Posterior cingulate gyrus (tissue), 11 donors: ENCODE data around the gene NFASC.

ENCODE experiments used
- DNase-seq, 10 donors: peaks; one replicate each; pipeline versions ENCODE4 v3.0.0 to v3.0.0-alpha.2; 2020 to 2021; ENCODE audit warnings: mixed read lengths in 3 of 10
- intact Hi-C: fragments of 100-400 bp; cut with DNase I; formaldehyde crosslinking; loops from one replicate; pipeline ENCODE4 v1.15.1; 2023

Gene NFASC

DNA sequence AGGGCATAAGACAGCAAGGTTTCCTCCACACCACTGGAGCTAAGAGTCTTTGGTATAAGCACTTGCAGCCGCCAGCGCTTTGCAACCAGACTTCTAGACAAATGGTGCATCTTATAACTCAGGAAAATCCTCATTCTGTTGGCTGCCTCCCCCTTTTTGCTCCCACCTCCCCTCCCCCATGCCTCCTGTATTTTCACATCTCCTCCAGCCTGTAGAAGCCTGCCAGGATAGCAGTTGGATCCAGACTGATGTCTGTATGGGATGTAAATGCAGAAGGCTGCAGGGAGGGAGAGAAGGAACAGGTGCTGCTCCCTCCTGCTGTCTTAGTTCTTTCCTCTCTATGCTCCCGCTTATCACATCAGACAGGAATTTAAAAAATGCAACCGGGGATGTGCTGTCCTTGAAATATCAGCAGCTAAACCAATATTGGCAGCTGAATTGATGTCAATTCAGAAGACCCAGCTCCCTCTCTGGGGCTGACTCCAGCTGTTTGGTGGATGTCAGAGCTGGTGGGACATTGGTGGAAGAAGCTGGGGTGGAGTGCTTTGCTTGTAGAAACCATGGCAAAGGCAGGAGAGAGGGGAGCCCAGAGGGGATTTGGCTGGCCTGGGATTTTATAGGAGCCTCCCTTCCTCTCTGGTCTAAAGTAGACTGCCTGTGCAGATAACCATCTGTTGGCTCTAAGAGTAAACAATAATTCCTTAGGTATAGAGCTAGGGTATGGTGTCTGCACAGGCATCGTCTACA, 53.5 kb downstream of the NFASC start:
- DNase-seq = peak in 8 of 10 donors; percentile 30 to 88 (median 54)
- intact Hi-C loops = no loop called here

DNA sequence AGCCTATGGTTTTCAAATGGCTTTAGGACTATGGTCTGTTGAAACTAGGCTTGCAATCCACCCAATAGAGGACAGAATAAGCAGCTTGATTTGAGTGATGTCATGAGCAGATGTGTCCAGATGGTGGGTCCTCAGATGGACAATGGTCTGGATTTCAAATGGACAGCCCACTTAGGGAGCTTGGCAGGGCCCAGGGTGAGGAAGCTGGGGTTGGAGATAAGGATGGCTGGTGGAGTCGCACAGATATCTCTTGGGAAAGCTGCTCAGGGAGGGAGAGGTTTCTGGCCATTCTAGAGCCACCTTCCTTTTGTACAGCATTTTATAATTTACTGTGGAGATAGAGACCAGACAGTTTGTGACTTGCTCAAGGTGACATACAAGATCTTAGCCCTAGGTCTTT, 55.0 kb downstream of the NFASC start:
- no peak for DNase-seq
- intact Hi-C loops = no loop called here

DNA sequence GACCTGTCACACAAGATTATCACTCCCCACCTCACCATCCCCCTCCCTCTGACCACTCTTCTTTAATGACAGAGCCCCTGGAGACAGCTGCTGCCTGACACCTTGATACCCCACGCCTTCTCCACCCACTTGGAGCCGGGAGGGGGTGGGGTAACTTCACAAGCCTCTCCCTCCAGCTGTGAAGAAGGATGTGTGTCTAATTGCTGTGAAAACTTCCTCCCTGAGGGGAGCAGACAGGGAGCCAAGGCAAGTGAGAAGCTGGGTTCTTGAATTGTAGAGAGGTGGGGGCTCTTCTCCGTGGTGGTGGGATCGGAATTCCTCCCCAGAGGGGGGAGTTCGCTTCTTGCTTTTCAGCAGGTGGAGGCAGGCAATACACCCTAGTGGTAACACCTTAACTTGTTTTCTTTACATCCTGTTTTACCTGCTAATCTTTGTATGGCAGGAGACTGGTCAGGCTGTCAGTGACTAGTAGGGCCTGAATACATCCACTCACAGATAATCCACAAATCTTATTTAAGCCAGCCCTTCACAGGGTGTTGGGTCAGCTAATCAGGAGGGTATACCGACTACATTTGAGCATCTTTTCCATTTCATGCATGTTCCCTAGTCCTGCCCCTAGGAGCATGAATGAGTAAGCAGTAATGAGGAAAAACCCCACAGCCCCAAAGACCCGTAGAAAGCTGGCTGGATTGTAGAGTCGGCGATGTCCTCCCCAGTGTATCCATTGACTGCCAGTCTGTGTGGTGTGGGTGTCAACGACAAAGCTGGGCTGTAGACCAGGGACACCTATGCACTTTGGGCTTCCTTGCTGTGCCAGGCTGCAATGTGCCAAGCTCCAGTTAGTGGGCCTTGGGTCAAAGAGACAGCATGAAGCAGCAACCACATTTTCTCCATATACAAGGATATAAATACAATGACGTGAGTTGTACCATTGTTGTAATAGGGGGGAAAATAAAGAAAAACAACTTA, 57.3 kb downstream of the NFASC start:
- no peak for DNase-seq
- intact Hi-C loops = no loop called here

DNA sequence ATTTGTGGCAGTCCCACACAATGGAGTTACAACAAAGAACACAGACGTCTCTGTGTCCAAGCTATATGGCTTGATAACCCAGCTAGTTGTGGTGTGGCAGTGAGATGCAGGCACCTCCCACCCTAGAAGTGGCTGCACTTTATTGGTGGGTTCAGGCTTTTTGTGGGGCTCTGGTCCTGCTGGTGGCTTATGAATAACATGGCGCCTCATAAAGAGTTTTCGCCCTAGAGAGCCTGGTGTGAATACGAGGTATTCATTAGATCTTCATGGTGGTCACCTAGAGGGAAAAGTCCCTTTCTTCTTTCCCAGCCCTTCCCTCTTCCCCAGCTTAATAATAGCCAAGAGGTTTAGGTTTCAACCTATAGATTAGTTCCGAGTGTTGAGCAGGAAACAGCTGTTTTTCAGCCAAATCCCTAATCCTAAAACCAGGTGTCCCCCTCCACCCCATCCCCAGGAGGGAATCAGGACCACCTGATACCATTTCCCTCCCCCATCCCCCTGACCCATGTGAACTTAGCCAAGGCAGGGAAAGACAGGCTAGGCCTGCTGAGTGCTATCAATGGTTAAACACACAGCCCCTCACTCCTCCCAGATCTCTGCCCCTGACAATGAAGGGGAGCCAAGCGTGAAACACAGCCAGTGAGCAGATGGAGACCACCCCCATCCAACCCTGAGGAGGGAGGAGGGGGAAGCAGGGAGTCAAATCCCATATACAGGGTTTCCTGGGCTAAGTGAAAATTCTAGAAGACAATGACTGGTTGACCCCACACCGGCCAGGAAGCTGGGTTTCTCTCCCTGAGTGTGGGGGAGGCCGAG, 58.2 kb downstream of the NFASC start:
- DNase-seq = no peak
- intact Hi-C loops = no loop called here

DNA sequence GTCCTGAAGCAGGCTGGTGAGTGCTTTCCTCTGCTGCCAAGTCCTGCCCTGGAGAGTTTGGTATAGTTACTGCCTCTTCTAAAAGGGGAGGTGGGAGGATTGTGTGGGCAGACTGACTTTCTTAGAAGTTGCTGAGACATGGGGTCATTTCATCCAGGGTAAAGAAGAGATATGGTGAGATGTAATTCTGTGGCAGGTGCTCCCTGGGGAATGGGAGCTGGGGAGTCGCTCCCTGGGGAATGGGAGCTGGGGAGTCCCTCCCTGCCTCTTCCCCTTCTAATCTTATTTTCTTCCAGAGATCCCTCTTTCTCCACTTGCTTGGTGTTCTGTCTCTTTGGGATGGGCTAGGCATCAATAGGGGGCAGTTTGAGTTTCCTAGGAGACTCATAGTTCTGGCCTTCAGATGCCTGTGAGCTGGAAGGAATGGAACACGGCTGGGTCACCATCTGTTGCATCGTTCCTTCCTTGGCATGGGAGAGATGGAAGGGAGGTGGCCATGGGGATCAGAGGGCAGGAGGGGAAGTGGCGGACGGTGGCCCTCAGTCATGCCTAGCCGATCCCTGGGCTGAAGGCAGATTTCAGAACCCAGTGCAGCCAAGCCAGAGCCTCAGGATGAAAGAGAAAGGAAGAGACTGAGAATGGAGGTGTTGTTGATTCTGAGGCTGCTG, 59.0 kb downstream of the NFASC start:
- intact Hi-C loops = no loop called here
- DNase-seq = no peak

DNA sequence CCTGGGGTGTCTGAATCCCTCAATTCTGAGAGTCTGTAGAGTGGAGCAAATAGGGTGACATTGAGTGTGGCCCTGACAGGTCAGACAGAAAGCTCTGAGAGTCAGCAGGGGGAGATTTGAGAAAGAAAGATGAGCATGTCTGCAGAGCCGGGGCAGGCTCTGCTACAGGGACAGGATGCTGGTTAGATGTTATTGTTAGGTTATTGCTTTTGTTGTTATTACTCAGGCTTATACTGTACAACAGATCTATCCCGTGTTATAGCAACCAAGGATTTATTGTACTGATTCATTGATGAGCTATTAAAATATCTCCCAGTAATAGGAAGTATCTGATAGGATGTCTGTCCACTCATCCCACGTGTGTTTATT, 59.5 kb downstream of the NFASC start:
- intact Hi-C loops = no loop called here
- DNase-seq = no peak

DNA sequence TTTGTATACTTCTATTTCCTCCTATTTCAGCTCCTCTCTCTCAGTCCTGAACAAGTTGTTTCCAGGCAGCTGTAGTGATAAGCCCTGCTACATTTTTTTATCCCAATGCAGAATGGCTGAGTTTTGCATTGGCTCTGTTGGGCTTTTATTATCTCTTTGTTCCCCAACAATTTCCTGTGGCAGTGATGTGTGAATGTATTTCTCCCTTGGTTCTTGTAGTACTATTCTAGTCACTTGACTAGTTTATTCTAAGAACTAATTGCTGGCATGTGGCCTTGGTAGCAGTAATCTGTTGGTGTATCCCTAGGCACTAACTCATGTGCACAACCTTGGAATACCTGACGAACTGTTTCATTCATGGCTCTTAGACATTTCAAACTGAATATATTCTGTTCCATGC, 60.7 kb downstream of the NFASC start:
- intact Hi-C loops = no loop called here
- DNase-seq = no peak

DNA sequence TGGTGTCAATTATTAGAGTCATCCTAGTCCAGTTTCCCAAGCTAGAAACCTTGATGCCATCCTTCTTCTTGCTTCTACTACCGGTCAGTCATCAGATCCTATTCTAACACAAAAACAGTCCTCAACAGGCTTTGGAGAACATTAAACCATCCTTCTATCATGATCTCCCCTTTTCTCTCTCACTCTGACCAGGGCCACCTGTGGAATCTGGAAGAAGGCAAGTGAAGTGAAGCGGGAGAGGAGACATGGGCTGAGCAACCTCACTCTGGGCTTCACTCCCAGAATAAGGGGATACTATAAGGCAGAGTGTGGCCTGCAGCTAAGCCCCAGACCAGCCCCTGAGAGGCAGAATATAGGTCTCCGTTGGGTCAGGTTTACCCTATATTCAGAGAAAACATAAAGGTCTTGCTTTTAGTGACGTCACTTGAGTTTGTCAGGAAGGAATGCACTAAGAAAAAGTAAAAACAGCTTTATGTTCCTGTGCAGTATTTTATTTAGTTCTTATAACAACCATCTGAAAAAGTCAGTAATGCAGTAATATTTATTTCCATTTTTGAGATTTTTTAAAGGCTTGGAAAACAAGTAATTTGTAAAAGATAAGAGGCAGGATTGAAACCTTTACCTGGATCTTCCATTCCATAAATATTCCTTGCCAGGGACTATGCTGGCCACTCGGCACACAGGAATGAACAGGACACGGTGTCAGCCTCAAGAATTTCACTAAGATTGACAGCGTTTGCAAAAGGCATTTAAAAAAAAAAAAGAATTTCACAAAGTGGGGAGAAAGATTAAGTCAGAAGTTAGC, 61.3 kb downstream of the NFASC start:
- intact Hi-C loops = no loop called here
- DNase-seq = no peak

DNA sequence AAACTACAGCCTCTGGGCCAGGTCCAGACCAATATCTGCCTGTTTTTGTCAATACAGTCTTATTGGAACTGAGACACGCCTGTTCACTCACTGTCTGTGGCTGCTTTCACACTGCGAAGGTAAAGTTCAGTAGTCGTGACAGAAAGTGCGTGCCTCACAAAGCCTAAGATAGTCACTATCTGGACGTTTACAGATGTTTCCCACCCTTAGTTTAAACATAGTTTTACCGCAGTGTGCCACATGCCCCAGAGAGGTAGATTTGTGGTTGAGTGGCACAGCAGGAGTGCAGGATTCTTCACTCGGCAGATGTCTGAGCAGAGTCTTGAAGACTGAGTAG, 61.9 kb downstream of the NFASC start:
- DNase-seq = no peak
- intact Hi-C loops = no loop called here

DNA sequence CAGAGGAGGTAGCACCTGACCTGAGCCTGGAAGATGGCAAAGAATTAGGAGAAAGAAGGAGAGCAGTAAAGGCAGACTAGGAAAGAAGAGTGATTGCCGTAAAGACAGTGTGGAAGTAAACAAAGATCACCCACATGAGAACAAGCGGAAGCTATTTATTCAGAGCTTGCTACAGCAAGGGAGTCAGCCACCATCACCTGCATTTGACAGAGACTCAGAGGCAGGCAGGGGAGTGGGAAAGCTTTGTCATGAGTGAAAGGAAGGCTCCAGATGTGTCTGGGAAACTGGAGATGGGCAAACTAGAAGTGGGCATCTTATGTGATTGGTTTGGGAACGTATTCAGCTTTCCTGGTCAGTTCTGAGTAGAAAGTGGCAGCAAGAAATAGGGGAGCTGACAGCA, 64.5 kb downstream of the NFASC start:
- DNase-seq = no peak
- intact Hi-C loops = no loop called here

DNA sequence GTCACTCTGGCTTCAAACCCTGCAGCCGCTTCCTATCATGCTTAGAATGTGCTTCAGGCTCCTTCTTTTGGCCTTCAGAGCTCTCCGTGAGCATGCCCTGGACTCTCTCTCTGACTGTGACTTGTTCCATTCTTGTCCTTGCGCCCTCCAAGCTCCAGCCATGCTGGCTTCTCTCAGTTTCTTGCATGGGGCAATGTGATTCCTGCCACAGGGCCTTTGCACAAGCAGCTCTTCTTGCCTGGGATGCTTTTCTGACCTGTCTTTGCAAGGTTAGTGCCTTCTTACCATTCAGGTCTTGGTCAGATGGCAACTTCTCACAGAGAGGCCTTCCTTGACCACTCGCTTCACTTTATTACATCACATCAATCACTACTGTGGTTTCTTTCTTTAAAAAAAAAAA, 66.1 kb downstream of the NFASC start:
- DNase-seq = peak in 1 of 10 donors; percentile 7
- intact Hi-C loops = no loop called here

DNA sequence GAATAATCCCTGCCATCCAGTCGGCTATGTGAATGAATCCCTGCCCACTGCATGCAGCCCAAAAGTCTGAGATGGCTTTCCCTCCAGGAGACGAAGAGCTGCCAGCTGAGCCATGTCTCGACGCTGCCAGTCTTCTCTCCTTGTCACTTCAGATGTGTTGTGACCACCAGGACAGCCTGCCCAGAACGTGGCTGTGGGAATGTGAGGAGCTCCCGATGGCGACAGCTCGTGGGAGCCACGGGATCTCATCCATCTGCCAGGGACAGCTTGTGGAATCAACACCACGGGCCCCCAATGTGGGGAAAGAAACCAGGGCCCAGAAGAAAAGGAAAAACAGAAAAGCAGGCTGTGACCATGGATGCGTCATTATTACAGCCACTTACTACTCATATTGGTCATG, 67.2 kb downstream of the NFASC start:
- intact Hi-C loops = no loop called here
- peak in 4 of 10 donors; percentile 31 to 90 (median 57) for DNase-seq

DNA sequence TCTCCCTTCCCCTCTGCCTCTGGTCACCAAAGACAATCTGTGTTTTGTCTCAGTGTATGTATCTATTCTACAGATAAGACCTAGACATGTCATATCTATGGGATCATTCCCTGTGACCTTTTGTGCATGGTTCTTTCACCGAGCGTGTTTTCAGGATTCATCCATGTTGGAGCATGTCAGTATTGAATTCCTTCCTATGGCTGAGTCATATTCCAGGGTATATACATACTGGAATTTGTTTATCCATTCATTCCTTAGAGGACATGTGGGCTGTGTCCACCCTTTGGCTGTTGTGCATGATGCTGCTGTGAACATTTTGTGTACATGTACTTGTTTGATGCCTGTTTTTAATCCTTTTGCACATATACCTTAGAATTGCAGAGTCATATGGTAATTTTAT, 69.9 kb downstream of the NFASC start:
- intact Hi-C loops = loop anchor here (2.0 to 5.0 kb wide), 2 partner anchors 114 to 133 kb away; no protein-coding TSS in a partner anchor
- DNase-seq = no peak

DNA sequence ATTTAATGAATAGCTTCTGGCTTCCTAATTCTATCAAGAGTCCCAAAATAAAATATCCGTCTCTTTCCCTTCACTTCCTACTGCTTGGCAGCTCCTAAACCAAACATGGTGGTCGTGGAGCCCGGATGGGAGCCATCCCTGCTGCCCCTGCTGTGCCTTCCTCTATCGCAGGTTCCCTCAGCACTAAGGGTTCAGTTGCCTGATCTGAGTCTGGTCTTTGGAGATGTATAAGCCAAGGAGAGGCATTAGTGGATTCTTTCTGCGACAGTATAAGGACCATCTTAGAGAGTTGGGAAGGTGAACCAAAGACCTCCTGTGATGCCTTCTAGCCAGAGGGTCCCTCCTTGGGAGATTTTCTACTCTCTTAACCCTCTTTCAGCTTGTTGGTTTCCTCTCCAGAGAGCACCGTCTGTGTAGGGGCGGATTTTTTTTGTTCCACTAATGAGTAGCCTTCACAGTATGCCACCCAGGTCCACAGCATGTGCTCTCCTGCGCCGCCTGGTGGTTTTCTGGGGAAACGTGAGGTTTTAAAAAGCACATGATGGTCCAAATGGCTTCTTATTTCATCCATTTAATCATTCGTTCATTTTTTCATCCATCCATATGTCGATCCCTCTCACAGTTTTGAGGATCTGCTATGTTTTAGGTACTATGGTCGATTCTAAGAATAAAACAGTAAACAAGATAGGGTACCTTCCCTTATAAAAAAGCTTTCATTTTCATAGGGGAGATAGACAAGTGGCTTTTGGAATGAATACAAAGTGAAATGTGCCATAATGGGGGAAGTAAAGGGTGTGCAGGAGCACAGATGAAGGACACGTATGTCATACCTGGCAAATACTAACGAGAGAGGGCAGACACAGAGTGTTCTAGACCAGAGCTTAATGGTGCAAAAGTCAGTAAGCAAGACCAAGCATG, 71.0 kb downstream of the NFASC start:
- DNase-seq = peak; percentile 61 to 97 (median 81)
- intact Hi-C loops = loop anchor here (2.0 to 5.0 kb wide), 2 partner anchors 115 to 134 kb away; no protein-coding TSS in a partner anchor

DNA sequence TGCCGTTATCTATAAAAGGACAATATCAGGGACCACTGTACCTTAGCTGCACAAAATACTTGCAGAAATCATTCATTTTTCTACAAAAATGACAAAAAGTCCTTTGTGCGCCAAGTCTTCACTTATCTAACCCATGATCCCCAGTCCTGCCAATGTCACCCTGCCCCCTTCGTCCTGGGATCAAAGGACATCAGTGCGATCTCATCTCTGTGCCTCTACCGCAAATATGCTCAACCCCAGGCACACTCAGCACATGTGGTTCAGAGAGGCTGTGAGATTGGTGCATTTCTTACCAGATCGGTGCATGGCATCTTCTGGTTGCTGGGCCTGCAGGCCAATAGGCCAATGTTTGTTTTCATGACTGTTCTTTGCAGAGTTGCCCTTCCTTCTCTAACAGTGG, 72.8 kb downstream of the NFASC start:
- peak in 1 of 10 donors; percentile 26 for DNase-seq
- intact Hi-C loops = loop anchor here (5.0 kb wide), 1 partner anchor 136 kb away; no protein-coding TSS in a partner anchor

DNA sequence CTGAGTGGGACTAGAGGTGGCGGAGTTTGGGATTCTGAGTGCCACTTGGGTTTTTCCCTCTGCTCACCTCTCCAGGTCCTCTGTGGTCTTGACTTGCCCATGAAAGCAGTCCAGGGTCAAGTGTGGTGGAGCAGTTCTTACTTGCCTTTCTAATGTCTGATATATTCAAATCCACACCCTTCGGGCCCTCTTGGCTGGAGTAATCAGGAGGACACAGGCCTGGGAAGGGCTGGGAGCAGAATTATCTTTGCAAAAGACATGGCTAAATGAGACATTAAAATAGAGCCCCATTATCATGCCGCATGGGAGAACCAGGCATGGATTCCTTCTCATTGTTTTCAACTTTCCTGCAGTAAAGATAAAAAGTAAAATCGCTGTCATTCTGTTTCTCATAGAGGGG, 74.0 kb downstream of the NFASC start:
- intact Hi-C loops = loop anchor here (5.0 kb wide), 1 partner anchor 137 kb away; no protein-coding TSS in a partner anchor
- DNase-seq = peak in 1 of 10 donors; percentile 19

DNA sequence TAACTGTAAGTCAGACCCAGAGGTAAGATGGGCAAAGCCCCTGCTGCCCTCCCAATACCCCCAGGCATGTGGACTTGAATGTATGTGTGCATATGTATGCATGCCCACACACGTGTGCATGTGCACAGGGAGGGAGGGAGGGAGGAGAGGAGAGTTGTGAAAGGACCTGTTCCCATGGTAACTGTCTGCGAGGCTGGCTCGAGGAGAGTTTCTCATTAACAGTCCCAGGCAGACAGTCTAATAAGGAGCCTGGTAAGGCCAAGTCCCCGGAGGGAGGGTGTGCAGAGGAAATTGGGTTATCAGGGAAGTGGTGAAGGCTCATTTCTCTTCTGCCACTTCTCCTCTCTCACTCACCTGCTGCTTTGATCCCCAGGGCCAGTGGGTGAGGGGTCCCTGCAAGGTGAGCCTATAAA, 74.9 kb downstream of the NFASC start:
- intact Hi-C loops = no loop called here

DNA sequence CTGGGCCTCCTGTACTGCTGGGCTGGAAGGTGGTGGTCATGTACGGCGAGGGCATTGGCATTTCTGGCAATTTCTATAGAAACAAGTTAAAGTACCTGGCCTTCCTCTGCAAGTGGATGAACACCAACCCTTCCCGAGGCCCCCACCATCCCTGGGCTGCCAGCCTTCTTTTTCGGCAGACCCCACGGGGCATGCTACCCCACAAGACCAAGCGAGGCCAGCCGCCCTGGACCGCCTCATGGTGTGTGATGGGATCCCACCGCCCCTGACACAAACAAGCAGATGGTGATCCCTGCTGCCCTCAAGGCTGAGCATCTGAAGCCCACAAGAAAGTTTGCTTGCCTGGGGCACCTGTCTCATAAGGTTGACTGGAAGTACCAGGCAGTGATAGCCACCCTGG, 76.0 kb downstream of the NFASC start:
- intact Hi-C loops = no loop called here
- DNase-seq = peak in 1 of 10 donors; percentile 80

More for the DNA sequence above, 74.9 kb downstream of the NFASC start:
- DNase-seq = peak in 1 of 10 donors; percentile 81
